ENCODE data around the gene WWP2.
"Not testable (repeated sequence)": the region's sequence is repeated elsewhere in the genome, so short reads cannot be mapped to it uniquely, and the experiment has no call there.

WWP2 gene

GRCh38 chr16:69824564-69825142, 62.5 kb downstream of the WWP2 start:
- H3K27ac Mint-ChIP-seq; DNase-seq; H3K27me3 Mint-ChIP-seq; H3K4me3 Mint-ChIP-seq; H3K4me1 Mint-ChIP-seq; H3K9me3 Mint-ChIP-seq; H3K36me3 Mint-ChIP-seq (ENCODE audit: low read depth); ATAC-seq: not testable (repeated sequence)

GRCh38 chr16:69827524-69827923, 65.4 kb downstream of the WWP2 start:
- peaks cover 9% of the 10 kb centered on the region for H3K36me3 Mint-ChIP-seq (ENCODE audit: low read depth)
- ATAC-seq (no peak), DNase-seq (no peak)
- no peak overlapping the region for H3K27ac Mint-ChIP-seq
- H3K4me3 Mint-ChIP-seq, result no peak overlapping the region
- H3K9me3 Mint-ChIP-seq, result no peaks in the 10 kb centered on the region
- peaks cover 13% of the 10 kb centered on the region for H3K4me1 Mint-ChIP-seq
- no peaks in the 10 kb centered on the region for H3K27me3 Mint-ChIP-seq

GRCh38 chr16:69829338-69829737, 67.2 kb downstream of the WWP2 start:
- Mint-ChIP-seq H3K4me3 (no peak overlapping the region), H3K9me3 (no peaks in the 10 kb centered on the region), H3K27ac (no peak overlapping the region), H3K27me3 (no peaks in the 10 kb centered on the region), H3K36me3 (ENCODE audit: low read depth) (peaks cover 9% of the 10 kb centered on the region), H3K4me1 (peaks cover 15% of the 10 kb centered on the region)
- no peak for ATAC-seq
- no peak for DNase-seq

- no peak overlapping the region for H3K4me3 Mint-ChIP-seq
- H3K27me3 Mint-ChIP-seq, result no peaks in the 10 kb centered on the region
- peaks cover 15% of the 10 kb centered on the region for H3K4me1 Mint-ChIP-seq
- H3K9me3 Mint-ChIP-seq, result no peaks in the 10 kb centered on the region
- no peak for DNase-seq
- no peak for ATAC-seq
- peaks cover 9% of the 10 kb centered on the region for H3K36me3 Mint-ChIP-seq (ENCODE audit: low read depth)
- no peak overlapping the region for H3K27ac Mint-ChIP-seq
Measured at GRCh38 chr16:69830146-69830533, 68.0 kb downstream of the WWP2 start.

GRCh38 chr16:69830534-69831211, 68.5 kb downstream of the WWP2 start:
- Mint-ChIP-seq H3K4me3 (no peak overlapping the region), H3K9me3 (no peaks in the 10 kb centered on the region), H3K36me3 (ENCODE audit: low read depth) (peaks cover 9% of the 10 kb centered on the region), H3K4me1 (peaks cover 15% of the 10 kb centered on the region), H3K27ac (peak overlapping the region; percentile 27), H3K27me3 (no peaks in the 10 kb centered on the region)
- ATAC-seq, result no peak
- no peak for DNase-seq

- Mint-ChIP-seq H3K27ac (peak overlapping the region; percentile 27), H3K27me3 (no peaks in the 10 kb centered on the region), H3K36me3 (ENCODE audit: low read depth) (peaks cover 11% of the 10 kb centered on the region), H3K4me1 (peaks cover 15% of the 10 kb centered on the region), H3K4me3 (no peak overlapping the region), H3K9me3 (no peaks in the 10 kb centered on the region)
- DNase-seq (no peak), ATAC-seq (no peak)
Measured at GRCh38 chr16:69831212-69832123, 69.3 kb downstream of the WWP2 start.

- no peaks in the 10 kb centered on the region for H3K27me3 Mint-ChIP-seq
- no peak overlapping the region for H3K4me3 Mint-ChIP-seq
- H3K27ac Mint-ChIP-seq, result no peak overlapping the region
- DNase-seq, result no peak
- no peaks in the 10 kb centered on the region for H3K9me3 Mint-ChIP-seq
- H3K36me3 Mint-ChIP-seq (ENCODE audit: low read depth), result peaks cover 11% of the 10 kb centered on the region
- peaks cover 15% of the 10 kb centered on the region for H3K4me1 Mint-ChIP-seq
- peak; percentile 24 for ATAC-seq
Measured at GRCh38 chr16:69833357-69834282, 71.5 kb downstream of the WWP2 start.

GRCh38 chr16:69834807-69835466, 72.8 kb downstream of the WWP2 start:
- peaks cover 4% of the 10 kb centered on the region for H3K36me3 Mint-ChIP-seq (ENCODE audit: low read depth)
- H3K27me3 Mint-ChIP-seq, result no peaks in the 10 kb centered on the region
- no peaks in the 10 kb centered on the region for H3K9me3 Mint-ChIP-seq
- no peak overlapping the region for H3K27ac Mint-ChIP-seq
- H3K4me3 Mint-ChIP-seq, result no peak overlapping the region
- ATAC-seq (no peak), DNase-seq (no peak)
- peaks cover 15% of the 10 kb centered on the region for H3K4me1 Mint-ChIP-seq

GRCh38 chr16:69836257-69836656, 74.1 kb downstream of the WWP2 start:
- Mint-ChIP-seq H3K9me3 (no peaks in the 10 kb centered on the region), H3K27me3 (no peaks in the 10 kb centered on the region), H3K36me3 (ENCODE audit: low read depth) (peaks cover 6% of the 10 kb centered on the region), H3K27ac (no peak overlapping the region), H3K4me3 (no peak overlapping the region), H3K4me1 (peaks cover 12% of the 10 kb centered on the region)
- ATAC-seq (no peak), DNase-seq (no peak)

GRCh38 chr16:69837380-69837779, 75.2 kb downstream of the WWP2 start:
- no peak overlapping the region for H3K4me3 Mint-ChIP-seq
- no peak overlapping the region for H3K27ac Mint-ChIP-seq
- DNase-seq (no peak), ATAC-seq (no peak)
- no peaks in the 10 kb centered on the region for H3K27me3 Mint-ChIP-seq
- no peaks in the 10 kb centered on the region for H3K9me3 Mint-ChIP-seq
- H3K4me1 Mint-ChIP-seq, result peaks cover 5% of the 10 kb centered on the region
- peaks cover 7% of the 10 kb centered on the region for H3K36me3 Mint-ChIP-seq (ENCODE audit: low read depth)

GRCh38 chr16:69838489-69838888, 76.4 kb downstream of the WWP2 start:
- H3K27me3 Mint-ChIP-seq, result no peaks in the 10 kb centered on the region
- DNase-seq (no peak), ATAC-seq (no peak)
- H3K36me3 Mint-ChIP-seq (ENCODE audit: low read depth), result peaks cover 9% of the 10 kb centered on the region
- H3K27ac Mint-ChIP-seq, result no peak overlapping the region
- H3K4me3 Mint-ChIP-seq, result no peak overlapping the region
- no peaks in the 10 kb centered on the region for H3K9me3 Mint-ChIP-seq
- H3K4me1 Mint-ChIP-seq, result no peaks in the 10 kb centered on the region

GRCh38 chr16:69839240-69839688, 77.1 kb downstream of the WWP2 start:
- ATAC-seq (no peak), DNase-seq (no peak)
- H3K27ac Mint-ChIP-seq, result no peak overlapping the region
- H3K4me1 Mint-ChIP-seq, result no peaks in the 10 kb centered on the region
- no peaks in the 10 kb centered on the region for H3K9me3 Mint-ChIP-seq
- H3K4me3 Mint-ChIP-seq, result no peak overlapping the region
- H3K27me3 Mint-ChIP-seq, result no peaks in the 10 kb centered on the region
- H3K36me3 Mint-ChIP-seq (ENCODE audit: low read depth), result peaks cover 10% of the 10 kb centered on the region

GRCh38 chr16:69839798-69840409, 77.8 kb downstream of the WWP2 start:
- Mint-ChIP-seq H3K9me3 (no peaks in the 10 kb centered on the region), H3K4me1 (no peaks in the 10 kb centered on the region), H3K27me3 (no peaks in the 10 kb centered on the region), H3K36me3 (ENCODE audit: low read depth) (peaks cover 10% of the 10 kb centered on the region), H3K4me3 (no peak overlapping the region), H3K27ac (no peak overlapping the region)
- ATAC-seq, result no peak
- DNase-seq, result no peak

All from activated naive CD8-positive, alpha-beta T cell treated with anti-CD3 and anti-CD28 coated beads, Interleukin-2, amount 50 U/mL, for 24 hours (primary cell).